Karpas-422 (cell line): ENCODE data around the gene NPW. TPM values are rescaled to one million over a fixed set of nuclear protein-coding genes. Genes with fewer than 3 reads are reported as not detected.

Source experiments
- DNase-seq: peaks from one replicate; pipeline ENCODE4 v3.0.0-alpha.2; 2015
- H2AFZ ChIP-seq: fragments of 200-600 bp; sonication (generic); 2 replicates; pipeline ENCODE4 v1.6.1; 2014; ENCODE audit warnings: antibody characterized with exemption, low read length, mixed read lengths
- H3K27ac ChIP-seq: fragments of 200-600 bp; sonication (generic); 2 replicates; pipeline ENCODE4 v1.5.1; 2014; ENCODE audit warnings: mild to moderate bottlenecking, low read length, moderate library complexity
- H3K27me3 ChIP-seq: fragments of 200-600 bp; sonication (generic); 2 replicates; pipeline ENCODE4 v1.6.1; 2014; ENCODE audit warnings: low read length, mixed read lengths
- H3K36me3 ChIP-seq: fragments of 200-600 bp; sonication (generic); 2 replicates; pipeline ENCODE4 v1.6.1; 2014; ENCODE audit warnings: low read length, mixed read lengths; ENCODE audit not compliant: insufficient read depth
- H3K4me1 ChIP-seq: fragments of 200-600 bp; sonication (generic); 2 replicates; pipeline ENCODE4 v1.6.1; 2014; ENCODE audit warnings: mild to moderate bottlenecking, low read length, mixed read lengths
- H3K4me2 ChIP-seq: fragments of 200-600 bp; sonication (generic); 2 replicates; pipeline ENCODE4 v1.6.1; 2014; ENCODE audit warnings: low read length, low read depth, mild to moderate bottlenecking; ENCODE audit not compliant: poor library complexity, severe bottlenecking
- H3K4me3 ChIP-seq: fragments of 200-600 bp; sonication (generic); 2 replicates; pipeline ENCODE4 v1.5.1; 2014; ENCODE audit warnings: mild to moderate bottlenecking, antibody characterized with exemption, low read length, mixed read lengths
- H3K79me2 ChIP-seq: fragments of 200-600 bp; sonication (generic); 2 replicates; pipeline ENCODE4 v1.6.1; 2014; ENCODE audit warnings: mild to moderate bottlenecking, low read length, mixed read lengths
- H3K9ac ChIP-seq: fragments of 200-600 bp; sonication (generic); 2 replicates; pipeline ENCODE4 v1.6.0; 2014; ENCODE audit warnings: low read length
- H3K9me2 ChIP-seq: fragments of 200-600 bp; sonication (generic), shearing (Covaris generic); replicated peaks from 2 replicates; pipeline ENCODE4 v1.6.0; 2014; ENCODE audit warnings: mild to moderate bottlenecking, low read length, moderate library complexity; ENCODE audit not compliant: insufficient read depth
- H3K9me3 ChIP-seq: fragments of 300-700, 200-600 bp; sonication (generic); 2 replicates; pipeline ENCODE4 v1.6.1; 2014; ENCODE audit warnings: low read length, mixed read lengths
- H4K20me1 ChIP-seq: fragments of 200-600 bp; sonication (generic); 2 replicates; pipeline ENCODE4 v1.6.1; 2014; ENCODE audit warnings: mild to moderate bottlenecking, antibody characterized with exemption, low read length, low read depth; ENCODE audit not compliant: insufficient read depth
- small RNA-seq: library from RNA; depleted of rRNA; stranded (forward); fragments of <200 nt; gene quantifications from one replicate; pipeline ENCODE3, GENCODE V24; 2014
- total RNA-seq: library from RNA; depleted of rRNA; stranded (reverse); fragments of >200 nt; shearing (Covaris generic); gene quantifications from 2 replicates; pipeline ENCODE4 v1.2.3, GENCODE V29; 2014; ENCODE audit warnings: low replicate concordance; rRNA removed

NPW gene
- total RNA-seq, 1 experiment from 2014 or later: not detected

DNA sequence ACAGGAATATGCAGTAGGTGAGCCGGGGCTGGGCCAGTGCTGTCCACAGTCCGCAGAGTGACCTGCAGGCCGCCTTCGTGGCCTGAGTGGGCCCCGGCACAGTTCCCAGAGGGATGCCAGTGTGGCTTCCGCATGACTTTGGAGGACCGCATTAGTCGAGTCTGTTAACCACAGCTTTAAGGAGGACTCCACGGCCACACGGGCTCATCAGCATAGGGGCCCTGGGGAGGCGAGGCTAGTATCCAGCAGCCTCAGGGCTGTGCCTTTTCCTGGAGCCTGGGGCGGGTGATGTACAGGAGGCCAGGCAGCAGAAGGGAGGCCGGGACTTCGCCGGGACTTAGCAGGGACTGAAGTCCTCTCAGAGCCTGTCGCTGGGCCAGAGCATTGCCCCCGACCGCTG lies 41.4 kb downstream of the NPW start:
- no peak overlapping the region for H3K27ac ChIP-seq
- no peaks in the 10 kb centered on the region for H3K9me3 ChIP-seq
- no peaks in the 10 kb centered on the region for H3K79me2 ChIP-seq
- DNase-seq: no peak
- no peak overlapping the region for H2AFZ ChIP-seq
- no peaks in the 10 kb centered on the region for H4K20me1 ChIP-seq
- no peak overlapping the region for H3K4me2 ChIP-seq
- H3K4me3 ChIP-seq: no peak overlapping the region
- no peak overlapping the region for H3K9ac ChIP-seq
- no peaks in the 10 kb centered on the region for H3K9me2 ChIP-seq
- H3K36me3 ChIP-seq: peaks cover 1% of the 10 kb centered on the region
- no peaks in the 10 kb centered on the region for H3K27me3 ChIP-seq
- H3K4me1 ChIP-seq: no peaks in the 10 kb centered on the region

DNA sequence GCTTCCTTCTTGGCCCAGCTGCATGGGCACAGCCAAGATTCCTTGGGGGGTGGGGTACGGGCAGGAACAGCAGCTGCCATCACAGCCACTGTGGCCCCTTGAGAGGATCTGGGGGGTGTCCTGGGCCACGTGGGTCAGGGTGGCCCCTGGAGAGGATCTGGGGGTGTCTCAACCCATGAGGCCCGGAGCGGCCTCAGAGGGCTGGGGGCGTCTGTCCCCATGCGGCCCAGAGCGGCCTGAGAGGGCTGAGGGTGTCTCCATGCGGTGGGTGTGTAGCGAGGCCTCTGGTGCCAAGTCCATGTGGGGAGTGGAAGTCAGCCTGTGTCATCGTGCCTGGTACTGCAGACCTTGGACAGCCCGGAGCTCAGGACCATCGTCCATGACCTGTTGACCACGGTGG lies 41.9 kb downstream of the NPW start:
- Histone ChIP-seq H3K4me1 (no peaks in the 10 kb centered on the region), H3K9ac (no peak overlapping the region), H3K27ac (no peak overlapping the region), H3K36me3 (peaks cover 5% of the 10 kb centered on the region), H3K79me2 (no peaks in the 10 kb centered on the region), H3K4me2 (no peak overlapping the region), H2AFZ (no peak overlapping the region), H4K20me1 (no peaks in the 10 kb centered on the region), H3K4me3 (no peak overlapping the region), H3K9me3 (no peaks in the 10 kb centered on the region), H3K27me3 (no peaks in the 10 kb centered on the region), H3K9me2 (no peaks in the 10 kb centered on the region)
- no peak for DNase-seq

DNA sequence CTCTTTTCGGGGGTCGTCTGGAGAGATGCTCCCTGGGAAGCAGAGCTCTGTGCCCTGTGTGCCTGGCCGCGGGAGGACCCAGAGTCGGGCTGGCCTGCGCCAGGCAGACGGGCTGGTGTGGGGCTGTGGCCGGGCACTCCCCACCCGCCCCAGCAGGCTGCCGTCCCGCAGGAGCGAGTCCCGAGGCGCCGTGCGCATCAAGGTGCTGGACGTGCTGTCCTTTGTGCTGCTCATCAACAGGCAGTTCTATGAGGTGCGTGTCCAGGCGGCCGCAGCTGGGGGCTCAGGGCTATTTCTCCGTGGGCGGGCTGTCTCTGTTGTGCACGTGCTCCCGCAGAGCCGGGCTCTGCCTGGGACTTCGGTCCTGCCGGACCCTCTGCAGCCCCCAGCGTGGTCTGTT lies 43.2 kb downstream of the NPW start:
- H2AFZ ChIP-seq: no peak overlapping the region
- no peaks in the 10 kb centered on the region for H3K4me1 ChIP-seq
- no peak overlapping the region for H3K4me3 ChIP-seq
- no peaks in the 10 kb centered on the region for H3K27me3 ChIP-seq
- H4K20me1 ChIP-seq: no peaks in the 10 kb centered on the region
- H3K9me3 ChIP-seq: no peaks in the 10 kb centered on the region
- no peak overlapping the region for H3K4me2 ChIP-seq
- no peak for DNase-seq
- H3K36me3 ChIP-seq: peaks cover 5% of the 10 kb centered on the region; the same call in 1 of the 2 replicates
- H3K79me2 ChIP-seq: no peaks in the 10 kb centered on the region
- H3K9me2 ChIP-seq: no peaks in the 10 kb centered on the region
- H3K27ac ChIP-seq: no peak overlapping the region
- H3K9ac ChIP-seq: no peak overlapping the region

DNA sequence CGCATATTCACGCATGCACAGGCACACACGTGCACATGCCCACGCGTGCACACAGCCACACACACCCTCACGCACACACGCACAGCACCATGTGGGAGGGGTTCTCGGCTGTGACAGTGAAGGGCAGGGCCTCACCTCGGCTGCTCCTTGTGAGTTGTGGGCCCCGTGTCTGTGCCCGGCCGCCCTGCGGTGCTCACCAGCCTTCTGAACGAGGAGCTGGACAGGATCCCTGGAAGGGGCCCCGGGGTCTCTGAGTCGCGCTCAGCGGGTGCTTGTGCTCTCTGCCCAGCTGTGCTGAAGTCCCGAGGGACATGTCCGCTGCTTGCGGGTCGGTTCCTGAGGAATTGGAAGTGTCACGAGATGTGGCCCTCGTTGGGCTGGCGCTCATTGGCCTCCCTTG lies 44.3 kb downstream of the NPW start:
- H4K20me1 ChIP-seq: no peaks in the 10 kb centered on the region
- no peaks in the 10 kb centered on the region for H3K4me1 ChIP-seq
- no peak overlapping the region for H3K4me3 ChIP-seq
- H3K9ac ChIP-seq: no peak overlapping the region
- H3K27me3 ChIP-seq: no peaks in the 10 kb centered on the region
- no peaks in the 10 kb centered on the region for H3K9me2 ChIP-seq
- no peaks in the 10 kb centered on the region for H3K79me2 ChIP-seq
- H2AFZ ChIP-seq: no peak overlapping the region
- H3K36me3 ChIP-seq: peaks cover 5% of the 10 kb centered on the region; the same call in 1 of the 2 replicates
- no peaks in the 10 kb centered on the region for H3K9me3 ChIP-seq
- no peak overlapping the region for H3K27ac ChIP-seq
- no peak for DNase-seq
- no peak overlapping the region for H3K4me2 ChIP-seq

DNA sequence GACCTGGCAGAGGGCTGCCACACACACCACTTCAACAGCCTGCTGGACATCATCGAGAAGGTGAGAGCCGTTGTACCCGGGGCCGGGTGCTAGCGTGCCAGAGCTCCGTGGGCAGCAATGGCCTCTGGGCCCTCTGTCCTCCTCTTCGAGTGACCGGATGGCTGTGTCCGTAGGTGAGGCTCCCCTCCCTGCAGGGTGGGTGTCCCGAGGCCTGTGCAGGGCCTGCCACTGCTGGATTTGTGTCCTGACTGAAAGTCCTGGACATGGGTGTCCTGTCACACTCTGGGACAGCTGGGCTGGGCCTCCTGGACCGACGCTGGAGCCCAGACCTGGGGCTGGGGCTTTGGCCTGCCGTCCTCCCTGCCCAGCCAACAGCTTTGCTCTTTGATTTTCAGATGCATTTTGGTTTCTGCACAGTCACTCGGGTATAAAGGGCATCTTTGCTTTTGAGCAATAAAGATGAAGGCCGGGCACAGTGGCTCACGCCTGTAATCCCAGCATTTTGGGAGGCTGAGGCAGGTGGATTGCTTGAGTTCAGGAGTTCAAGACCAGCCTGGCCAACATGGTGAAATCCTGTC lies 44.9 kb downstream of the NPW start:
- Histone ChIP-seq H3K9me2 (no peaks in the 10 kb centered on the region), H2AFZ (no peak overlapping the region), H3K79me2 (no peaks in the 10 kb centered on the region), H3K4me2 (no peak overlapping the region), H4K20me1 (no peaks in the 10 kb centered on the region), H3K27ac (no peak overlapping the region), H3K9ac (no peak overlapping the region), H3K9me3 (no peaks in the 10 kb centered on the region), H3K27me3 (no peaks in the 10 kb centered on the region), H3K36me3 (peaks cover 5% of the 10 kb centered on the region; the same call in 1 of the 2 replicates), H3K4me1 (no peaks in the 10 kb centered on the region), H3K4me3 (no peak overlapping the region)
- DNase-seq: no peak

DNA sequence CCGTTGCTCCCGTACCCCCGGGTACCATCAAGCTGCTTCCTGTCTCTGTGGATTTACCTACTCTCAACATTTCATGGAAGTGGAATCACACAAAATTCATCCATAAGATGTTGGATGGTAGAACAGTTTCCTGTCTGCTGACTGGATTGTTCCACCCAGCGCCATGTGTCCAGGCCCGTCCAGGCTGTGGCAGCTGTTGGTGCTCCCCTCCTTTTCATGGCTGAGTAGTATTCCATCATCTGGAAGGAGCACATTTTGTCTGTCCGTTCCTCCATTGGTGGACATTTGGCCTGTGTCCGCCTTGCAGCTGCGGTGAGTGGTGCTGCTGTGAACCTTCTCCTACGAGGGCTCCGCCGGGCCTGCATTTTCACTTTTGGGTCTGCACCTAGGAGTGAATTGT lies 46.6 kb downstream of the NPW start:
- no peak overlapping the region for H3K4me3 ChIP-seq
- H3K79me2 ChIP-seq: no peaks in the 10 kb centered on the region
- no peak overlapping the region for H3K9ac ChIP-seq
- DNase-seq: no peak
- H3K4me1 ChIP-seq: no peaks in the 10 kb centered on the region
- no peak overlapping the region for H3K4me2 ChIP-seq
- H3K27me3 ChIP-seq: no peaks in the 10 kb centered on the region
- H3K9me3 ChIP-seq: no peaks in the 10 kb centered on the region
- H2AFZ ChIP-seq: no peak overlapping the region
- H4K20me1 ChIP-seq: no peaks in the 10 kb centered on the region
- no peaks in the 10 kb centered on the region for H3K9me2 ChIP-seq
- peaks cover 5% of the 10 kb centered on the region; the same call in 1 of the 2 replicates for H3K36me3 ChIP-seq
- H3K27ac ChIP-seq: no peak overlapping the region

Small RNA genes within 50 kb of the gene (small RNA-seq; reads per million reads assigned to genes)
- gene AC005363.2 (not detected), gene RN7SL219P (not detected)

Other genes starting within 250 kb of the NPW start
- 35.9 and 83.0 TPM in 2 replicates for gene NME3, start 248.2 kb upstream of the NPW start, total RNA-seq
- gene EME2, start 247.0 kb upstream of the NPW start, total RNA-seq: 7.7 and 27.2 TPM in 2 replicates
- gene MRPS34, start 246.7 kb upstream of the NPW start, total RNA-seq: 101 and 177 TPM in 2 replicates
- 38.5 and 73.9 TPM in 2 replicates for gene SPSB3, start 237.2 kb upstream of the NPW start, total RNA-seq
- 35.9 and 66.3 TPM in 2 replicates for gene NUBP2, start 236.8 kb upstream of the NPW start, total RNA-seq
- not detected in 2 replicates for gene IGFALS, start 226.1 kb upstream of the NPW start, total RNA-seq
- 38.4 and 126 TPM in 2 replicates for gene HAGH, start 193.0 kb upstream of the NPW start, total RNA-seq
- 12.6 and 24.6 TPM in 2 replicates for gene FAHD1, start 192.6 kb upstream of the NPW start, total RNA-seq
- gene MEIOB, start 147.6 kb upstream of the NPW start, total RNA-seq: not detected in 2 replicates
- not detected in 2 replicates for gene HS3ST6, start 101.4 kb upstream of the NPW start, total RNA-seq
- 4.8 and 18.1 TPM in 2 replicates for gene MSRB1, start 76.6 kb upstream of the NPW start, total RNA-seq
- not detected in 2 replicates for gene RPL3L, start 65.1 kb upstream of the NPW start, total RNA-seq
- gene NDUFB10, start 60.2 kb upstream of the NPW start, total RNA-seq: 288 and 537 TPM in 2 replicates
- 3,837 and 4,799 TPM in 2 replicates for gene RPS2, start 55.0 kb upstream of the NPW start, total RNA-seq
- not detected in 2 replicates for gene RNF151, start 52.9 kb upstream of the NPW start, total RNA-seq
- gene TBL3, start 47.7 kb upstream of the NPW start, total RNA-seq: 25.4 and 48.6 TPM in 2 replicates
- gene NOXO1, start 38.3 kb upstream of the NPW start, total RNA-seq: not detected in 2 replicates
- 17.0 and 43.8 TPM in 2 replicates for gene GFER, start 35.6 kb upstream of the NPW start, total RNA-seq
- 5.3 and 16.3 TPM in 2 replicates for gene SYNGR3, start 29.8 kb upstream of the NPW start, total RNA-seq
- gene ZNF598, start 10.0 kb upstream of the NPW start, total RNA-seq: 12.6 and 20.5 TPM in 2 replicates
- gene NHERF2, start 7.1 kb downstream of the NPW start, total RNA-seq: not detected in 2 replicates
- 23.2 and 52.2 TPM in 2 replicates for gene NTHL1, start 28.0 kb downstream of the NPW start, total RNA-seq
- 33.3 and 64.5 TPM in 2 replicates for gene TSC2, start 28.2 kb downstream of the NPW start, total RNA-seq
- gene PKD1, start 116.1 kb downstream of the NPW start, total RNA-seq: 72.8 and 110 TPM in 2 replicates
- 12.8 and 15.0 TPM in 2 replicates for gene RAB26, start 128.8 kb downstream of the NPW start, total RNA-seq
- gene TRAF7, start 136.0 kb downstream of the NPW start, total RNA-seq: 68.3 and 110 TPM in 2 replicates
- 0.14 TPM in 1 of 2 replicates, not detected in the other for gene CASKIN1, start 176.8 kb downstream of the NPW start, total RNA-seq
- gene MLST8, start 185.7 kb downstream of the NPW start, total RNA-seq: 46.3 and 67.0 TPM in 2 replicates
- gene BRICD5, start 191.1 kb downstream of the NPW start, total RNA-seq: 3.7 and 7.9 TPM in 2 replicates
- 26.5 and 42.1 TPM in 2 replicates for gene PGP, start 195.1 kb downstream of the NPW start, total RNA-seq
- 14.8 and 36.9 TPM in 2 replicates for gene E4F1, start 203.8 kb downstream of the NPW start, total RNA-seq
- gene DNASE1L2, start 216.7 kb downstream of the NPW start, total RNA-seq: 0.78 and 5.2 TPM in 2 replicates
- 24.4 and 58.9 TPM in 2 replicates for gene ECI1, start 231.8 kb downstream of the NPW start, total RNA-seq
- 125 and 158 TPM in 2 replicates for gene RNPS1, start 248.3 kb downstream of the NPW start, total RNA-seq